Measurements from ENCODE around the gene CYP4F12.
"Not testable (repeated sequence)": the region's sequence is repeated elsewhere in the genome, so short reads cannot be mapped to it uniquely, and the experiment has no call there.

The CYP4F12 gene

DNA sequence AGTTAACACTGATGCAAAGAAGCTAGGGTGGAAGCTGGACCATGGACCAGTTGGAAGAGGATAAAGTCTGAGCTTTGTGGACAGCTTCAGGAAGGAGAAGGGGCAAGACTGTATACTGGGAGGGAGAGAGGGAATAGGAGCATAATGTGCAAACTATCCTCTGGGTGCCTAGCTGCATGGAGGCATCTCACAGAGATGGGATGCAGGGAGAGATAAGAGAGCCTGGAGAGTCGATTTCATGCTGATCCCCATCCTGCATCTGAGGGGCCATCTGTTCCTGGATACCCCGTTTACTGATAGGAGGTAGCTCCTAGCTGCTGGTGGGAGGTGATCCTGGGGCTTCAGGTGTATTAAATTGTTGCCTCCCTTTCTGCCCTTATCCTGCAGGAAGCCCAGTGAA lies 23.4 kb upstream of the CYP4F12 start:
- DNase-seq (ENCODE audit: low read depth, low spot score), result no peak

DNA sequence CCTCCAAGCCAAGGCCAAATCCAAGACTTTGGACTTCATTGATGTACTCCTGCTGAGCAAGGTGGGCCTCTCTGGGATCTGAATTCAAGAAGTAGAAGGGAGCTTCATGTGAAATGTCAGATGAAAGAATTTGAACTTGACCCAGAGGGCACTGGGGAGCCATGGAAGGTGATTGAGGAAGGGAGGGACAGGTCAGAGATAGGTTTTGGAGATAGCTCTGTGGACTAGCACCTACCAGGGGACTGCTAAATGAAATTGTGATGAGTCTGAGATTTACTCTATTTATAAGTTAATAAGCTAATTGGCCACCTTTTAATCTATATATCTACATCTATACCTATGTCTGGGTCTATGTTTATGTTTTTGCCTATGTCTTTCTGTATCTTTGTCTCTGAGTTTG lies 22.8 kb upstream of the CYP4F12 start:
- DNase-seq (ENCODE audit: low read depth, low spot score), result not testable (repeated sequence)

DNA sequence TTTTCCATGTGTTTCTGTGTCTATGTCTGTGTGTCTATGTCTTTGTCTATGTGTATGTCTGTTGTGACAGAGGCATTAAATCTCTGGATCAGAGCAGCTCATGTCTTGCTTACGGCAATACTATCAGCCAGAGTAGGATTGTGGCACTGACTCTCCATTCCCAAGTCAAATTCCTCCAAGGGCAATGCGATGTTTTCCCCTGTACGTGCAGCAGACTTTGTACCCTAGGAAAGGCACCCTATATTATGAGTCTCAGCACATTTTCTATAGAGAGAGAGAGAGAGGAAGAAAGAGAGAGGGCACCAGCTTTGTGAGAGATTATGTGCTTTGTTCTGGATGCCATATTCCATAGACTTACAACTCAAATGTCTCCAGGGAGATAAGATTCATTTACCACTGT lies 21.1 kb upstream of the CYP4F12 start:
- DNase-seq (ENCODE audit: low read depth, low spot score), result no peak

DNA sequence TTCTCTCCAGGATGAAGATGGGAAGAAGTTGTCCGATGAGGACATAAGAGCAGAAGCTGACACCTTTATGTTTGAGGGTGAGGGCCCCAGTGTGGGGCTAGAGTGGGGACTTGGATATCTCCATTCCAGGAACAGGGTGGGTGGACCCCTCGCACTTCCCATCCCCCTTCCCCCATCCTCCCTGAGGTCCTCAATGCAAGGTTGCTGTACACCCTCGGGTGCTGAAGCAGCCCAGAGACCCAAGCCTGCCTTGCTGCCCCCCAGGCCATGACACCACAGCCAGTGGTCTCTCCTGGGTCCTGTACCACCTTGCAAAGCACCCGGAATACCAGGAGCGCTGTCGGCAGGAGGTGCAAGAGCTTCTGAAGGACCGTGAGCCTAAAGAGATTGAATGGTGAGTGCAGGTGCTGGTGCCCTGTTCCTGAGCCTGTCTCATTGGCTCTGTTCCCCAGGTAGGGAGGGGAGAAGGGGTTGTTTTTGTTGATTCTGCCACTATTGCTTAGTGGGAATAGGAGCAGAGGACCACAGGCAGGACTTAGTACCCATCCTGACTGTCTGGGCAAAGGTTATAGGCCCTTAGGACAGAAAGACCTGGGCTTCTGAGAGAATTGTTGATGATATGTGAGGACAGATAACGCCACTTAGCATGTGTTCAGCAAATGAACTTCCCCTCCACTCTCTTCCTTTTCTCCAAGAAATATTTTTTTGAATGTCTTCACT lies 20.2 kb upstream of the CYP4F12 start:
- DNase-seq (ENCODE audit: low read depth, low spot score), result no peak

DNA sequence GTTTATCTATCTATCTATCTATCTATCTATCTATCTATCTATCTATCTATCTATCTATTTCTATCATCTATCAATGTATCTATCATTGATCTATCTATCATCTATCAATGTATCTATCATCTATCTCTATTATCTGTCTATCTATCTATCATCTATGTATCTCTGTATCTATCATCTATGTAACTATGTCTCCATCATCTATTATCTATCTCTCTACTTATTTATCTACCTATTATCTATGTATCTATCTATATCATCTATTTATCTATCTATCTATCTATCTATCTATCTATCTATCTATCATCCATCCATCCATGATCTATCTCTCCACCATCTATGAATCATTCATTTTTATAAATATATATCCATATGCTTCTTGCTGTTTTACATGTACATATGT lies 16.4 kb upstream of the CYP4F12 start:
- DNase-seq (ENCODE audit: low read depth, low spot score), result no peak

DNA sequence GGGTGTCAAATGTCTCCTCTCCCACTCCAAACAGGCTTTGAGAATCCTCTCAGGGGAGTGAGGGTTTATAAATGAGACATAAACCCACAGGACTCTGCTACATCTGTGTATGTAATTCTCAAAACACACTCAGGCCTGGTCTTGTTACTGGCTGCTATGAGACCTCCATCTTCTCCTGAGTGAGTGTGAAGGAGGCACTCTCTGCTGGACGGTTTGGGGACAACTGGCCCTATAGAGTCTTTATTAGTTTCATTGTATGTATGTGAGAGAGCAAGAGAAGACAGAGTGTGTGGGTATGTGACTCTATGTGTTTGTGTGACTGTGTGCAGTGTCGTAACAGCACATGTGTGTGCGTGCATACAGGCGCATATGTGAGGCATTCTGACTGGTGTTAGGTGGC lies 9.6 kb upstream of the CYP4F12 start:
- DNase-seq (ENCODE audit: low read depth, low spot score), result no peak

DNA sequence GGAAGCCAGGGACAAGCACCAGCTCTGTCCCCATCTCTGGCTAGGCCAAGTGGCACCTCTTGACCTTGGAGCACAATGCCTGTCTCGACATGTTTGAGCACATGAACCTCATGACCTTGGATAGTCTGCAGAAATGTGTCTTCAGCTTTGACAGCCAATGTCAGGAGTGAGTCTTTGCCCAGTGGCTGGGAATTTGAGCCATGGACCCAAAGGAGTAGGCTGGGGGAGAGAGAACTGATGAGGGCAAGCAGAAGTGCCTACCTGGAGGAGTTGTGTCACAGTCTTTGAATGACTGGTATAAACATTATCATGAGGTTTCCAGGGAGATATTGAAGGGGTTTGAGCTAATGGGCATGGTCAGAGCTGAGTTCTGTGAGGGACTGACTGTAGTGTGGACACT lies 6.7 kb upstream of the CYP4F12 start:
- DNase-seq (ENCODE audit: low read depth, low spot score), result no peak

DNA sequence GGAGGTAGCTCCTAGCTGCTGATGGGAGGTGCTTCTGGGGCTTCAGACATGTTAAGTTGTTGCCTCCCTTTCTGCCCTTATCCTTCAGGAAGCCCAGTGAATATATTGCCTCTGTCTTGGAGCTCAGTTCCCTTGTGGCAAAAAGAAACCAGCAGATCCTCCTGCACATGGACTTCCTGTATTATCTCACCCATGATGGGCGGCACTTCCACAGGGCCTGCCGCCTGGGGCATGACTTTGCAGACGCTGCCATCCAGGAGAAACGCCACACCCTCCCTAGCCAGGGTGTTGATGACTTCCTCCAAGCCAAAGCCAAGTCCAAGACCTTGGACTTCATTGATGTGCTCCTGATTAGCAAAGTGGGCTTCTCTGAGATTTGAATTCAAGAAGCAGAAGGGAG lies 6.0 kb upstream of the CYP4F12 start:
- no peak for DNase-seq (ENCODE audit: low read depth, low spot score)

DNA sequence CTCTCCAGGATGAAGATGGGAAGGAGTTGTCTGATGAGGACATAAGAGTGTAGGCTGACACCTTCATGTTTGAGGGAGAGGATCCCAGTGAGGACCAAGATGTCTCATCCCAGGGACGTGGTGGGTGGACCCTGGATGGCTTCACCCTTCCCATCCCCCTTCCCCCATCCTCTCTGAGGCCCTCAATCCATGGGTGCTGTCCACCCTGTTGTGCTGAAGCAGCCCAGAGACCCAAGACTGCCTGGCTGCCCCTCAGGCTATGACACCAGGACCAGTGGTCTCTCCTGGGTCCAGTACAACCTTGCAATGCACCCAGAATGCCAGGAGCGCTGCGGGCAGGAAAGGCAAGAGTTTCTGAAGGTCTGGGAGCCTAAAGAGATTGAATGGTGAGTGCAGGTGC lies 3.4 kb upstream of the CYP4F12 start:
- DNase-seq (ENCODE audit: low read depth, low spot score), result no peak

DNA sequence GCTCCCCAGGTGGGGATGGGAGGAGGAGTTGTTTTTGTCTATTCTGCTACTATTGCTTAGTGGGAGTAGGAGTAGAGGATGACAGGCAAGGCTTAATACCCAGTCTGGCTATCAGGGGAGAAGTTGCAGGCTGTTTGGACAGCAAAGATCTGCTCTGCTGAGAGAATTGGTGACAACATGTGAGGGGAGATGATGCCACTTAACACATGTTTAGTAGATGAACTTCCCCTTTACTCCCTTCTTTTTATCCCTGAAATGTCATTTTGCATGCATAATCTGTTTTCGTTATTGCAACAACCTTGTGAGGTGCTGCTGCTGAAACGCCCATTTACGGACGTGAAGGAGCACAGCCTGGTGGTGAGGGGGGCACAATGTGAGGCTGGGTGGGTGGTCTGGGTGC lies 3.0 kb upstream of the CYP4F12 start:
- no peak for DNase-seq (ENCODE audit: low read depth, low spot score)

DNA sequence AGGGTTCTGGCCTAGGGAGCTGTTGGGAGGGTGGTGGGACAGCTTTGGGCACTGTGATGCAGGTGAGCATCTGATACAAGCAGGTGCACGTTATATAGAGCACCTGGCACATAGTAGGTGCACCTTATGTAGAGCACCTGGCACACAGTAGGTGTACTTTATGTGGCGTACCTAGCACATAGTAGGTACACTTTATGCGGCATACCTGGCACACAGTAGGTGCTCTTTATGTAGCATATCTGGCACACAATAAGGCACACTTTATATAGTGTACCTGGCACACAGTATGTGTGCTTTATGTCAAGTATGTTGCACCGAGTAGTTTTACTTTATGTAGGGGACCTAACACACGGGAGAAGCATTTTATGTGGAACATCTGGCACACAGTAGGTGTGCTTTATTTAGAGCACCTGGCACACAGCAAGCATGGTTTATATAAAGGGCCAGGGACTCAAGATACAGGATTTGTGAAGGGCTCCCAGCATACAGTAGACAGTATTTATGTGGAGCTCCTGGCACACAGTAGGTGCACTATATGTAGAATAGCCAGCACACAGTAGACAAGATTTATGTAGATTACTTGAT lies 1.6 kb upstream of the CYP4F12 start:
- DNase-seq (ENCODE audit: low read depth, low spot score), result no peak

DNA sequence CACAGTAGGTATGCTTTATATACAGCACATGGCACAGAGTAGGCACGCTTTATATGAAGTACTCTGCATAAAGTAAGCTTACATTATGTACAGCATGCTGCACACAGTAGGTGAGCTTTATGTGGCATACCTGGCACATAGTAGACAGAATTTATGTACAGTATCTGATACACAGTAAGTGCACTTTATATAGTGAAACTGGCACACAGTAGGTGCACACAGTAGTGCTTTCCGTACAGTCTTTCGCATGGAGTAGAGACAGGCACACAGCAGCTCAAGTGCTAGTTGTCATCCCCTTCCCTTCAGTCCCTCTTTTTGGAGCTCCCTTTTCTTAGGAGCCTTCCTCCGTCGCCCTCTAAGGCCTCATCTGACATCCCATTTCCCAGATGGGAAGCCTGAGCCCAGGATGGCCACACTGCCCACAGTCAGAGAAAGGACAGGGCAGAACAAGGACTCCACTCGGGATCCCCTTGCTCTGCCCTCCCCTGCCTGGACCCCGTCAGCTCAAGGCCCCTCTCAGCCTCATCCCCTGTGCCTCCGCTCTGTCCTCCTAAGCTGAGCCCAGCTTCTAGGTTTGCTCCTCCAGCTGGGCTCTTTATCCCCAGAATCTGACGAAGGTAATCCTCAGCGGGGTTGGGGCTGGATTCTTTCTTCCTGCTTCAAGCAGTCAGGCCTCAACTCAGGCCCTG lies 852 bp upstream of the CYP4F12 start:
- DNase-seq (ENCODE audit: low read depth, low spot score), result no peak

DNA sequence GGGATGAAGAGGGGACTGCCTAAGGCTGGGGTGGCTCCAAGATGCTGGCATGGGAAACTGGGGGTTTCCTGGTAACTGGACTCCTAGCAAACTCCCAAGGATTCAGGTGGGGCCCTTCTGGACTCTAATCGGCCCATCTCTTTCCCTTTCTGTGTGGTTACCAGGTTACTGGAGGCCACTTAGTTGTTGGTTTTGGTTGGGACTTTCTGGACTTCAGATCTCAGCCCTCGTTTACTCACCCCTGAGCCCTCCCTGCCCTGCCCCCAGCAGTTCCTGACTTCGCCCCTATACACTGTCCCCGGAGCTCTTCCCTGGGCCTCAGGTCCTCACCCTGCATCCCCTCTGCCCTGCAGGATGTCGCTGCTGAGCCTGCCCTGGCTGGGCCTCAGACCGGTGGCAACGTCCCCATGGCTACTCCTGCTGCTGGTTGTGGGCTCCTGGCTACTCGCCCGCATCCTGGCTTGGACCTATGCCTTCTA lies 328 bp downstream of the CYP4F12 start:
- no peak for DNase-seq (ENCODE audit: low read depth, low spot score)

DNA sequence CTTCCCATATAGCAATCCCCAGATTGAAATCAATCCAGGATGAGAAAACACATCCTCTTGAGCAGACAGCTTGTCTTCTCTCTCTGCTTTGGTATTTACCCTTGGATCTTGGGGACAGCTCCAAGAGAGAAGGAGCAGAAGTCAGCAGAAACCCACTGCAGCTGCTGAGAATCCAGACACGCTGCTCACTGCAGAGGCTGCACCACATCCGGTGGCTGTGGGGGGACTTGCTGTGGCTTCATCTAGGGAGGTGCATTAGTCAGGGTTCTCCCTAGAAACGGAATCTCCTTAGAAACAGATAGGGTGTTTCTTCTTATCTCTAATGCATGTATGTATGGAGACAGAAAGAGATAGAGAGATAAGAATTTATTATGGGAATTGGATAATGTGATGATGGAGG lies 2.7 kb downstream of the CYP4F12 start:
- DNase-seq (ENCODE audit: low read depth, low spot score), result no peak

DNA sequence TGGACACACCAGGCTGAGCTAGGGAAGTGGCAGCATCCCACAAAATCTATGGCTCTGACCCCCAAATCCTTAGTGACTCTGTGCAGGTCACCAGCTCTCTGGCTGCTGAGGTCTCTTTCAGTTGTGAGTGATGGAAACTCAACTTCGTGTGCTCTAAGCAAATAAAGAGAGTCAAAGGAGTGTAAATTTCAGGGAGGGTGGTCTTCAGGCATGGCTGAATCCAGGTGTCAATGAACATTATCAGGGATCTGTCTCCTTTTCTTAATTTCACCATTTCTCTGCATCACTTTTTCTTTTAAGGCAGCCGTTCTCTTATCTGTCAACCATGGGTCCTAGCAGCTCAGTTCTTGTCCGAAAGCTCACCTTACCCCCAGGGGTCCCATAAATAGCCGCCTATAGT lies 6.2 kb downstream of the CYP4F12 start:
- no peak for DNase-seq (ENCODE audit: low read depth, low spot score)

DNA sequence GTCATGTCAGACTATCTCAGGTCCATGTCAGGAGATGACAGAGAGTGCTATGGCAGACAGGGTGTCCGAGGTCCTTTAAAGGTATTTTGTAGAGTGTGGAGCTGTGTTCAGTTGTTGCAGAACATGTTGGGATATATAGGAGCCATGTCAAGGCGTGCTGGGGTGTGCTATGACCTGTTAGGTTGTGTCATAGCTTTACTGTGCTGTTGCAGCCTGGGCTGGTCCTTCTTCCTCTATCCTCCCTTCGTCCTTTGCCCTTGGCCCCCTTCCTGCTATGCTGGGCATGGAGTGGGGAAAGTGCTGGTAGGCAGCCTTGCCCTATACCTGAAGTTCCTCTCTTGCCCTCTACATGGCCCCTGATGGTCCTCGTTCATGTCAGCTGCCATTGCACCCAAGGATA lies 7.0 kb downstream of the CYP4F12 start:
- DNase-seq (ENCODE audit: low read depth, low spot score), result not testable (repeated sequence)

DNA sequence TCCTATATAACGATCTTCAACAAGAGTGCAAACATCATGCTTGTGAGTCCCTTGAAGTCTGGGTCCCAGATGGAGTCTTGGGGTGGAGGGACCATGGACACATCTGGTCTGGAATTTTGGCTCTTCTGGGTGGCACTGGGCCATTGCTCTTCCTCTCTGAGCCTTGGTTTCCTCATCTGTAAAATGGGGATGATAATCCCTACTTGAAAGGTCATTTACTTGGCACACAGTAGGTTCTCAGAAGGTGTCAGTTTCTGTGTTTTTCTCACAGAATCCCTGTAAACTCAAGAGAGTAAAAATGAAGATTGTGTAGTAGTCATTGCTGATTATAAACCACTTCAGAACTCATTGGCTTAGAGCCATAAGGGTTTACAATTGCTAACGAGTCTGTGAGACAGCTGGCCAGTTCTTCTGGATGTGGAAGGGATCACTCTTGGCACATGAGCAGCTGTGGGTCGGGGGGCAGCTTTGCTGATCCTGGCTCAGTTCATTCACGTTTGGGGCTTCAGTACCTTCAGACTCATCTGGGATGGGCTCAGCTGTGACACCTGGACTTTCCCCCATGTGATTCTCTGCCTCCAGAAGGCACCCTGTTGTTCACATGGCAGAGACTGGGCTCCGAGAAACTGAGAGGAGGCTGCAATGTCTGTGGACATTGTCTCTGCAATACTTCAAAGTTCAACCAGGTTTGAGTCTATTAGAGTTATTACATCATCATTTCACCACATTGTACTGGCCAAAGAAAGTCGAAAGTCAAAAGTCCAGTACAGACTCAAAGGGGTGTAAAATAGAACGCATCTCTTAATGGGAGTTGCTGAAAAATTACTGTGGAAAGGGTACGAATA lies 7.8 kb downstream of the CYP4F12 start:
- no peak for DNase-seq (ENCODE audit: low read depth, low spot score)

DNA sequence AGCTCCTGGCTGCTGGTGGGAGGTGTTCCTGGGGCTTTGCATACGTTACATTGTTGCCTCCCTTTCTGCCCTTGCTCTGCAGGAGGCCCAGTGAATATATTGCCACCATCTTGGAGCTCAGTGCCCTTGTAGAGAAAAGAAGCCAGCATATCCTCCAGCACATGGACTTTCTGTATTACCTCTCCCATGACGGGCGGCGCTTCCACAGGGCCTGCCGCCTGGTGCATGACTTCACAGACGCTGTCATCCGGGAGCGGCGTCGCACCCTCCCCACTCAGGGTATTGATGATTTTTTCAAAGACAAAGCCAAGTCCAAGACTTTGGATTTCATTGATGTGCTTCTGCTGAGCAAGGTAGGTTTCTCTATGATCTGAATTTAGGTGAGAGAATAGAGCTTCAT lies 10.5 kb downstream of the CYP4F12 start:
- DNase-seq (ENCODE audit: low read depth, low spot score), result no peak

DNA sequence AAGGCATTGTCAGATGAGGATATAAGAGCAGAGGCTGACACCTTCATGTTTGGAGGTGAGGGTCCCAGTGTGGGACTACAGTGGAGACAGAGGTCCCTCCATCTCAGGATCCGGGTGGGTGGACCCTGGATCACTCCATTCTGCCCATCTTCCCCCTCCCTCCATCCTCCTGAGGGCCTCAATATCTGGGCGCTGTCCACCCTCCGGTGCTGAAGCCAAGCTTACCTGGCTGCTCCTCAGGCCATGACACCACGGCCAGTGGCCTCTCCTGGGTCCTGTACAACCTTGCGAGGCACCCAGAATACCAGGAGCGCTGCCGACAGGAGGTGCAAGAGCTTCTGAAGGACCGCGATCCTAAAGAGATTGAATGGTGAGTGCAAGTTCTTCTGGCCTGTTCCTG lies 11.9 kb downstream of the CYP4F12 start:
- DNase-seq (ENCODE audit: low read depth, low spot score), result no peak

DNA sequence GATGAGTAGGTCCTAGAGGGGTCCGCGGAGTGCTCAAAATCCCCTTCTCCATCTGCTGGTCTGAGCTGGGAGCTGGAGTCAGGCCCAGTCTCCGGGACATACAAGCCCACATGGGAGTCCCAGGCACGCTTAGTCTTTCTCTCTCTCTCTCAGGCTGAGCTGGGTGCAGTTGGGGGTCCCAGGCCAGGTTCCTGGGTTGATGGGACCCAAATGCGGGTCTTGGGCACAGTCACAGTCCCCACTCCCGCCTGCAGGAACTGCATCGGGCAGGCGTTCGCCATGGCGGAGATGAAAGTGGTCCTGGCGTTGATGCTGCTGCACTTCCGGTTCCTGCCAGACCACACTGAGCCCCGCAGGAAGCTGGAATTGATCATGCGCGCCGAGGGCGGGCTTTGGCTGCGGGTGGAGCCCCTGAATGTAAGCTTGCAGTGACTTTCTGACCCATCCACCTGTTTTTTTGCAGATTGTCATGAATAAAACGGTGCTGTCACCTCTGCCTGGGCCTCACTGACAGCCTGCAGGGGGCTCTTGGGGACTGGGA lies 23.8 kb downstream of the CYP4F12 start:
- DNase-seq (ENCODE audit: low read depth, low spot score), result no peak

DNA sequence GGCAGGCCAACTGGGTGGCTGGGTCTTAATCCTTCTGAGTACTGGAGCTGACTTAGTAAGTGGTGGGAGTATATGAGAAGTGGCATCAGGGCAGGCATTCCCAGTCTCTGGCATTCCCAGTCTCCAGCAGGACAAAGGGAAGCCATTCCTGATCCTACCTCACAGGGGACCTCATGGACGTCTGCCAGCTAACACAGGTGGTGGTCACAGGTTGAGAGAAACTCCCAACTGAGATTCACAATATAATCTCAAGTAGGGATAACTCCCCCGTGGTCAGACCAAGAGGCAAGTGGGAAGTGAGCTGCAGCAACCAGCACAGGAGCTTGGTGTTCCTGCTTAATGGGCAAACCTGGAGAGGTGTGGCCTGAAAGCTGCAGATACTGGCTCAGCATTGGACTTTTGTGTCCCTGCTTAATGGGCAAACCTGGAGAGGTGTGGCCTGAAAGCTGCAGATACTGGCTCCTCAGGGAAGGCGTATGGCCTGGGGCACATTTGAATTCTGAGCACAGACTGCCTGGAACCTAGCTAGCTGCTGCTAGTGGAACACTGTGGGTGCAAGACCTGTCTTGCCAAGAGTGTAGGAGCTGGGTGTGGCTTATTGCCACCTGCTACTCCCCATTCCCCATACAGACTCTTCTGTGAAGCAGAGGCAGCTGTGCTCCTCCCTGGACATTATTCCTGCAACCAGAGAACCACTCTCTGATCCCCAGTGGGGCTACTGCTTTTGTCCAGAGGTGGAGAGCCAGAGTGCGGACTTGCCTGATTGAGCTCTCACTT lies 29.1 kb downstream of the CYP4F12 start:
- DNase-seq (ENCODE audit: low read depth, low spot score), result no peak

Measured in smooth muscle cell of the brain vasculature (primary cell).